ENCODE data around the gene NLRP2B. TPM values are rescaled to one million over a fixed set of nuclear protein-coding genes. Genes with fewer than 3 reads are reported as not detected.

Gene NLRP2B
- total and polyA plus RNA-seq, 2 donors (not counting 3 experiments of a cell fraction or from before 2014, with no cell fraction given) = 0.01 TPM; not detected in 1

DNA sequence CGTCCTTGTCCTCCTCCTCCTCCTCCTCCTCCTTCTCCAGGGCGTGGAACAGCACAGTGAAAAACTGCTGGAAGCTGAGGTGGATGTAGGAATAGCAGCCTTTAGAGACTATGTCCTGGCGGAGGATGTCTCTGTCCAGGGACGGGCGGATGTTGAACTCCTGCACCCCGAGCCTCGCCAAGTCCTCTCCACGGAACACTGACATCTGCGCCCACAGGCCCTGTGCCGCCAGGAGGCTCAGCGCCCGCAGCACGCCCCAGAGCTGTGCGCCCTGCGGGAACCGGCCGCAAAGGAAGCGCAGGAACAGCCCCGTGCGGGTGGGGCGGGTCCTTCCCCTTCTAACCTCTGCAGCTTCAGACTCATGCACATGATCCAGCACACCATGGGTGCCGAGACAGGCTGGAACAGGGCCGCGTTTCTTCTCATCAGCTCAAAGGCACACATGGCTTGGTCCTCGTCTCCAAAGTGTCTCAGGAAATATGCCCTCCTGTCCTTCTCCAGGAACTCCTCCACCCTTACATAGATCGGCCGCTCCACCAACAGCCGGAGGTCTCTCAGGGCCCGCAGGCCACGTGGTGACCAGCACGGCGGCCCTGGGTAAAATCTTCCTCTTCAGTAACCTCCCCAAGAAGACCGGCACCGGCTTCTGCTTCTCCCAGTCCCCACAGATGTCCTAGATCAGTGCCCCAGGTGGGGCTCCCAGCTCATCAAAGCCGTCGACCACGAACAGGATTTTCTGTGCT, 1.2 kb downstream of the NLRP2B start:
- DNase-seq (ENCODE audit: low read depth, low spot score) (no peak), FAIRE-seq (no peak)
- Histone ChIP-seq H3K79me2 (ENCODE audit: control insufficient read depth, insufficient read depth, low read length) (no peaks in the 10 kb centered on the region), H2AFZ (ENCODE audit: low read depth, low read length) (no peak overlapping the region), H3K9ac (replicated peaks; ENCODE audit: extremely low read depth, insufficient read depth, low read length) (no peak overlapping the region), H3K27ac (ENCODE audit: insufficient read depth, low read depth, low read length) (no peak overlapping the region), H3K9me1 (replicated peaks; ENCODE audit: control insufficient read depth, extremely low read depth, insufficient read depth, low read length) (no peaks in the 10 kb centered on the region), H3K36me3 (ENCODE audit: control insufficient read depth in 2 of 2, extremely low read depth in 1 of 2, insufficient read depth in 2 of 2, low read length in 2 of 2) (no peaks in the 10 kb centered on the region), H3K4me2 (ENCODE audit: insufficient read depth, low read length) (no peak overlapping the region), H3K4me1 (ENCODE audit: control insufficient read depth, extremely low read depth, insufficient read depth, low read length) (no peaks in the 10 kb centered on the region), H3K9me3 (replicated peaks; ENCODE audit: control insufficient read depth, insufficient read depth, low read length) (no peaks in the 10 kb centered on the region), H3K4me3 (replicated peaks in 1 of 3; ENCODE audit: insufficient read depth in 1 of 3, low read depth in 1 of 3, low read length in 3 of 3) (no peak overlapping the region), H3K27me3 (ENCODE audit: control insufficient read depth in 2 of 2, insufficient read depth in 2 of 2, low read length in 2 of 2) (no peaks in the 10 kb centered on the region), H4K20me1 (replicated peaks; ENCODE audit: control insufficient read depth, extremely low read depth, insufficient read depth, low read length) (no peaks in the 10 kb centered on the region)
- intact Hi-C loops (cut with micrococcal nuclease) (no loop called here), dilution Hi-C loops (cut with MboI; ENCODE audit: extremely low pct_ligation_motif_present, low sequenced_read_pairs) (no loop called here)
- POLR2A ChIA-PET = no interaction called here
- no TSS peak for BruUV-seq (replicated peaks)
- TF ChIP-seq JUN (IDR thresholded peaks at IDR 0.05; ENCODE audit: borderline replicate concordance, insufficient read depth, insufficient read length, low read depth) (no peak), MYC (IDR thresholded peaks at IDR 0.05; ENCODE audit: low read depth, low read length) (no peak), GATA2 (IDR thresholded peaks at IDR 0.05; ENCODE audit: insufficient read depth, insufficient read length, low read depth, low read length) (no peak), FOS (IDR thresholded peaks at IDR 0.05; ENCODE audit: borderline replicate concordance, insufficient read depth, low read length) (no peak), EZH2 (IDR thresholded peaks at IDR 0.05; ENCODE audit: borderline replicate concordance, low read depth, low read length, severe bottlenecking) (no peak)
- TF ChIP-seq, protein P1, sequence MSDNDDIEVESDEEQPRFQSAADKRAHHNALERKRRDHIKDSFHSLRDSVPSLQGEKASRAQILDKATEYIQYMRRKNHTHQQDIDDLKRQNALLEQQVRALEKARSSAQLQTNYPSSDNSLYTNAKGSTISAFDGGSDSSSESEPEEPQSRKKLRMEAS (IDR thresholded peaks at IDR 0.05; ENCODE audit: insufficient read depth, insufficient read length) = no peak
- TF ChIP-seq, protein P2, sequence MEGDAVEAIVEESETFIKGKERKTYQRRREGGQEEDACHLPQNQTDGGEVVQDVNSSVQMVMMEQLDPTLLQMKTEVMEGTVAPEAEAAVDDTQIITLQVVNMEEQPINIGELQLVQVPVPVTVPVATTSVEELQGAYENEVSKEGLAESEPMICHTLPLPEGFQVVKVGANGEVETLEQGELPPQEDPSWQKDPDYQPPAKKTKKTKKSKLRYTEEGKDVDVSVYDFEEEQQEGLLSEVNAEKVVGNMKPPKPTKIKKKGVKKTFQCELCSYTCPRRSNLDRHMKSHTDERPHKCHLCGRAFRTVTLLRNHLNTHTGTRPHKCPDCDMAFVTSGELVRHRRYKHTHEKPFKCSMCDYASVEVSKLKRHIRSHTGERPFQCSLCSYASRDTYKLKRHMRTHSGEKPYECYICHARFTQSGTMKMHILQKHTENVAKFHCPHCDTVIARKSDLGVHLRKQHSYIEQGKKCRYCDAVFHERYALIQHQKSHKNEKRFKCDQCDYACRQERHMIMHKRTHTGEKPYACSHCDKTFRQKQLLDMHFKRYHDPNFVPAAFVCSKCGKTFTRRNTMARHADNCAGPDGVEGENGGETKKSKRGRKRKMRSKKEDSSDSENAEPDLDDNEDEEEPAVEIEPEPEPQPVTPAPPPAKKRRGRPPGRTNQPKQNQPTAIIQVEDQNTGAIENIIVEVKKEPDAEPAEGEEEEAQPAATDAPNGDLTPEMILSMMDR (IDR thresholded peaks at IDR 0.05; ENCODE audit: extremely low read depth in 1 of 2, insufficient read depth in 1 of 2, low read depth in 1 of 2, low read length in 2 of 2) = no peak
- CTCF ChIA-PET = no interaction called here

Data from endothelial cell of umbilical vein (primary cell).